ENCODE results near the gene CEACAM1. TPM values are rescaled to one million over a fixed set of nuclear protein-coding genes. Genes with fewer than 3 reads are reported as not detected.
"Not testable (repeated sequence)": the region's sequence is repeated elsewhere in the genome, so short reads cannot be mapped to it uniquely, and the experiment has no call there.

Gene CEACAM1
- total RNA-seq, 4 donors from 2014 or later: 0.51 to 24.7 (median 6.5) TPM

DNA sequence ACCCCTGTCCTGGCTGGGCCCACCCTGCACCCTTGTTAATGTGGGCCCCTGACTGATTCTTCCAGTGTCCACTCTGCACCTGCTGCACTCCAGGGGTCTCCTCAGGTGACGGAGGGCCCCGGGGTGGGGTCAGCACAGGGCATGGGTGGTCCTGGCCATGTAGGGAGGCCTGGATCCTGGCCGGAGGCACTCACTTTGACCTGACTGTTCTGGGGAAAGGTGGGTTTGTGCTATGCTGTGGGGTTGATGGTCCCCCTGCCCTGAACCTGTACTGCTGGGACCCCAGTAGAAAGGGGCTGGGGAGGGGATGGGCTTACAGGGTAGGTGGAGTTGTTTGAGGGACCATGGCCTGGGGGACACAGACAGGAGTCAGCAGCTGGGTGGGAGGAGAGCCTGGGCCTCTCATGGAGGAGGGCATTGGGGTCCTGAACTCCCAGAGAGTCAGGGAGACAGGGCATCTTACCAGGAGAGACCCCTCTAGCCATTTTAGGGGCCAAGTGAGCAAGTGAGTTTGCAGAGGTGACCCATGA, 25.8 kb upstream of the CEACAM1 start:
- H3K4me1 ChIP-seq: no peaks in the 10 kb centered on the region
- H3K4me3 ChIP-seq: no peak overlapping the region
- intact Hi-C loops (cut with DNase I; ENCODE audit: low total_unique reads): no loop called here
- DNase-seq: no peak
- H3K36me3 ChIP-seq: no peaks in the 10 kb centered on the region
- H3K9me3 ChIP-seq: no peaks in the 10 kb centered on the region
- H3K27ac ChIP-seq: no peak overlapping the region
- no peaks in the 10 kb centered on the region for H3K27me3 ChIP-seq
- TF ChIP-seq, protein P1, sequence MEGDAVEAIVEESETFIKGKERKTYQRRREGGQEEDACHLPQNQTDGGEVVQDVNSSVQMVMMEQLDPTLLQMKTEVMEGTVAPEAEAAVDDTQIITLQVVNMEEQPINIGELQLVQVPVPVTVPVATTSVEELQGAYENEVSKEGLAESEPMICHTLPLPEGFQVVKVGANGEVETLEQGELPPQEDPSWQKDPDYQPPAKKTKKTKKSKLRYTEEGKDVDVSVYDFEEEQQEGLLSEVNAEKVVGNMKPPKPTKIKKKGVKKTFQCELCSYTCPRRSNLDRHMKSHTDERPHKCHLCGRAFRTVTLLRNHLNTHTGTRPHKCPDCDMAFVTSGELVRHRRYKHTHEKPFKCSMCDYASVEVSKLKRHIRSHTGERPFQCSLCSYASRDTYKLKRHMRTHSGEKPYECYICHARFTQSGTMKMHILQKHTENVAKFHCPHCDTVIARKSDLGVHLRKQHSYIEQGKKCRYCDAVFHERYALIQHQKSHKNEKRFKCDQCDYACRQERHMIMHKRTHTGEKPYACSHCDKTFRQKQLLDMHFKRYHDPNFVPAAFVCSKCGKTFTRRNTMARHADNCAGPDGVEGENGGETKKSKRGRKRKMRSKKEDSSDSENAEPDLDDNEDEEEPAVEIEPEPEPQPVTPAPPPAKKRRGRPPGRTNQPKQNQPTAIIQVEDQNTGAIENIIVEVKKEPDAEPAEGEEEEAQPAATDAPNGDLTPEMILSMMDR (IDR thresholded peaks at IDR 0.05): no peak
- TF ChIP-seq POLR2A (IDR thresholded peaks at IDR 0.05): no peak

DNA sequence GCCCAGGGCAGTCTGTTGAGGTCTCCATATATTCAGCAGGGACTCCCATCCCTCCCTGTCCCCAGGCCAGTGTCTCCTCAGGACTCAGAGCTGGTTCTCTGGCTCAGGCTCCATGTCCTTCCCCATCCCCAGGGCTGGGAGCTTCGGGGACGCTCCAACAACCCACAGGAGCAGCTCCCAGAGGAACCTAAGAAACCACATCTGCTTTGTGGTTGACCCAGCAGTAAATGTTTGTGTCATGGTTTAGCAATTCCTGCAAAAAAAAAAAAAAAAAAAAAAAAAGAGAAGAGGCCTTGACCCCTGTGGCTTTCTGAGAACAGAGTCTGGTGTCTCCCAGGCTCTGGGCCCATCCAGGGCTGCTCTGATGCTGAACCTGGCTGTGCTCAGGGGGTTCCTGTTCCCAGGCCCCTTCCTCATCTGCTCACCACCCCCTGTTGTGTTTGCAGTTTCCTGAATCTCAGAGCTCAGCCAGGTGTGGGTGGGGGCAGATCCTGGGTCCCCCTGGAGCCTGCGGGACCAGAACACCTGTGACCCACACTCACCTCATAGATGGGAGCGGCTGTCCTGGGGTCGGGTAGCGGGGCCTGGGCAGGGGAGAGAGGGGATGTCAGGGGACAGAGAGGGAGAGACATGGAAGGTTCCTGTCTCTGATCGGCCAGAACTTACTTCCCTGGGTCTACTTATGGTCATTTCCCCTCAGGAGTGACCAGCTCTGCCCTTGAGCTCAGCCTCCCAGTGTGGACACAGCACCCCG, 25.2 kb upstream of the CEACAM1 start:
- Histone ChIP-seq H3K27ac (no peak overlapping the region), H3K27me3 (no peaks in the 10 kb centered on the region), H3K4me1 (no peaks in the 10 kb centered on the region), H3K4me3 (no peak overlapping the region), H3K9me3 (no peaks in the 10 kb centered on the region), H3K36me3 (no peaks in the 10 kb centered on the region)
- no peak for DNase-seq
- TF ChIP-seq, protein P1 (IDR thresholded peaks at IDR 0.05): no peak
- TF ChIP-seq POLR2A (IDR thresholded peaks at IDR 0.05): no peak
- intact Hi-C loops (cut with DNase I; ENCODE audit: low total_unique reads): no loop called here

DNA sequence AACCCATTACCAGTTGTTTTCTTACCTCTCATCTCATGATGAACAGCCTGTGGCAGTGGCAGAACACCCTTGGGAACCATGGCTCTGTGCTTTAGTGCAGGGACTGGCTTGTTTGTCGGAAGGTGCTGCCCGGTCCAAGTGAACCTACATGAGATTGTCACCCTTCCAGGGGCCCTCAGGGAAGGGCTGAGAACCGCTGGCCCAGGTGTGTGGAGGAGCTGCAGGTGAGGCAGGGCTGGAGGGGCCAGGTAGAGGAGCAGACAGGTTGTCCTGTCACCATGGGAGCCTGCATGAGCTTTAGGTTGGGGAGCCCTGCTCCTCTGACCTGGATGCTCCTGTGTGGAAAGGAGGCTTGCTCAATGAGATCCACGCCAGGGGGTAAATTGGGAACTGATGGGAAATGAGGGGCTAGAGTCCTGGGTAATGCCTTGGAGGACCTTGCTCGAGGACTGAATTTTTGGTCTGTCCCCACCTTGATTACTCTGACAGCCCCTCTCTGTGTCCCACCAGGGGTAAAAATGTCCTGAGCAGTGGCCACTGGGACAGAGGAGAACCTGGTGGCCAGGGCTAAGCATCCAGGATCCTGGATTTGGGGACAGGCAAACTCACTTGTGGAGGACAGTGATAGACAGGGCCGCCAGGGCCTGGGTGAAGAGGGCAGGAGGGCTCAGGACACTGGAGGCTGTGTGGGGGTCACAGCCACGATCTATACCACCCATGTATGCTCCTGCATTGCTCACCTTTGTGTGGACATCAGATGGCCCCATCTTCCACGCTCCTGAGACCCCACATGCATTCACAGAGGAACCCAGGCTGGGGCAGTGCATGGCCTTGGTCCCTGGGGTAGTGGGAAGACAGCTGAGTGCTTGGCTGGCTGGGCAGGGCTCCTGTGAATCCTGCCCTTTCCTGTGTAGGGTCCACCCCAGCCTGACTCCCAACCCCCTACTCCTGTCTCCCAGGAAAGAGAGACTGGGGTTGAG, 24.1 kb upstream of the CEACAM1 start:
- no peaks in the 10 kb centered on the region for H3K4me1 ChIP-seq
- H3K9me3 ChIP-seq: no peaks in the 10 kb centered on the region
- no peak overlapping the region for H3K4me3 ChIP-seq
- DNase-seq: no peak
- H3K27me3 ChIP-seq: no peaks in the 10 kb centered on the region
- intact Hi-C loops (cut with DNase I; ENCODE audit: low total_unique reads): no loop called here
- TF ChIP-seq, protein P1 (IDR thresholded peaks at IDR 0.05): no peak
- no peak for TF ChIP-seq POLR2A (IDR thresholded peaks at IDR 0.05)
- H3K27ac ChIP-seq: no peak overlapping the region
- H3K36me3 ChIP-seq: no peaks in the 10 kb centered on the region

DNA sequence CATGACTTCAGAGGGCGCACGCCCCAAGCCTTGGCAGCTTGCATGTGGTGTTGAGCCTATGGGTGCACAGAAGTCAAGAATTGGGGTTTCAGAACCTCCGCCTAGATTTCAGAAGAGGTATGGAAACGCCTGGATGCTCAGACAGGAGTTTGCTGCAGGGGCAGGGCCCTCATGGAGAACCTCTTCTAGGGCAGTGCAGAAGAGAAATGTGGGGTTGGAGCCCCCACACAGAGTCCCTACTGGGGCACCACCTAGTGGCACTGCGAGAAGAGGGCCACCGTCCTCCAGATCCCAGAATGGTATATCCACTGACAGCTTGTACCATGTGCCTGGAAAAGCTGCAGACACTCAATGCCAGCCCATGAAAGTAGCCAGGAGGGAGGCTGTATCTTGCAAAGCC, 22.2 kb upstream of the CEACAM1 start:
- DNase-seq; H3K27ac ChIP-seq; H3K9me3 ChIP-seq; H3K27me3 ChIP-seq; H3K4me1 ChIP-seq; intact Hi-C loops (cut with DNase I; ENCODE audit: low total_unique reads); H3K36me3 ChIP-seq; H3K4me3 ChIP-seq: not testable (repeated sequence)

DNA sequence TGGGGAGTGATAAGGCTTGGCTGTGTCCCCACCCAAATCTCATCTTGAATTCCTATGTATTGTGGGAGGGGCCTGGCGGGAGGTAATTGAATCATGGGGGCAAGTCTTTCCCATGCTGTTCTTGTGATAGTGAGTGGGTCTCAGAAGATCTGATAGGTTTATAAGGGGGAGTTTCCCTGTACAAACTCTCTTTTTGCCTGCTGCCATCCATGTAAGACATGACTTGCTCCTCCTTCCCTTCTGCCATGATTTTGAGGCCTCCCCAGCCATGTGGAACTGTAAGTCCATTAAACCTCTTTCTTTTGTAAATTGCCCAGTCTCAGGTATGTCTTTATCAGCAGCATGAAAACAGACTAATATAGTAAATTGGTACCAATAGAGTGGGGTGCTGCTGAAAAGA, 20.8 kb upstream of the CEACAM1 start:
- intact Hi-C loops (cut with DNase I; ENCODE audit: low total_unique reads): not testable (repeated sequence)

DNA sequence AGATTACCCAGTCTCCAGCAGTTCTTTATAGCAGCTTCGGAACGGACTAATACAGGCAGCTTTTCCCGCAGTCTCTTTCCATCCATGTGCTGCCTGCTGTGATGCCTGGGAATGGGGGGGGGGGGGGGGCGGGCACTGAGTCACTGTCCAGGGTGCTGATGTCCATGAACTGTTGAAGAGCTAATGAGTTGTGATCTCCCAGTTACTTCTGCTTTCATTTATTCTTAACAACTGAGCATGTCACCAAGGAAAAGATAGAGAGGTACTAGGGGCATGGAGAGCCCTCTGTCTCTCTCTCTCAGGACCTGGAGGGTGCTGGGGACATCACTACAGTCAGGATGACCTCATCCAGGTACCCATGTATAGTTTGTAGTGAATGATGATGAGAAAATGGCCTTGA, 20.3 kb upstream of the CEACAM1 start:
- Histone ChIP-seq H3K4me1 (no peaks in the 10 kb centered on the region), H3K27ac (no peak overlapping the region), H3K4me3 (no peak overlapping the region), H3K36me3 (no peaks in the 10 kb centered on the region), H3K9me3 (no peaks in the 10 kb centered on the region), H3K27me3 (no peaks in the 10 kb centered on the region)
- intact Hi-C loops (cut with DNase I; ENCODE audit: low total_unique reads): no loop called here
- TF ChIP-seq, protein P1 (IDR thresholded peaks at IDR 0.05): no peak
- TF ChIP-seq POLR2A (IDR thresholded peaks at IDR 0.05): no peak
- no peak for DNase-seq

More for the DNA sequence above, 20.8 kb upstream of the CEACAM1 start:
- not testable (repeated sequence) for H3K36me3 ChIP-seq, H3K9me3 ChIP-seq, H3K27ac ChIP-seq, DNase-seq, H3K4me1 ChIP-seq, H3K4me3 ChIP-seq, H3K27me3 ChIP-seq
